Liver (tissue), 9 donors: ENCODE results near the gene ATP10A. TPM values are rescaled to one million over a fixed set of nuclear protein-coding genes. Genes with fewer than 3 reads are reported as not detected.

ENCODE experiments used
- DNase-seq: peaks from one replicate; pipeline ENCODE4 v3.0.0-alpha.2; 2017; ENCODE audit warnings: low spot score
- H3K27ac ChIP-seq, 2 donors: one replicate each; pipeline ENCODE4 v1.7.0; 2013; ENCODE audit warnings: inconsistent platforms in 2 of 2, low read length in 2 of 2, control low read depth in 1 of 2, low read depth in 1 of 2, mild to moderate bottlenecking in 1 of 2
- H3K27me3 ChIP-seq, 4 donors: one replicate each; pipeline versions ENCODE4 v1.6.1 to v1.7.0; 2013; ENCODE audit warnings: low read length in 3 of 4, inconsistent platforms in 1 of 4, mild to moderate bottlenecking in 1 of 4, moderate library complexity in 1 of 4; ENCODE audit not compliant: control insufficient read depth in 4 of 4, insufficient read depth in 4 of 4
- H3K36me3 ChIP-seq, 4 donors: one replicate each; pipeline versions ENCODE4 v1.6.1 to v1.7.0; 2013; ENCODE audit warnings: low read length in 3 of 4, mild to moderate bottlenecking in 3 of 4, low read depth in 1 of 4, moderate library complexity in 1 of 4; ENCODE audit not compliant: control insufficient read depth in 4 of 4, insufficient read depth in 3 of 4
- H3K4me1 ChIP-seq, 4 donors: one replicate each; pipeline versions ENCODE4 v1.6.1 to v1.7.0; 2013; ENCODE audit warnings: low read length in 3 of 4, mild to moderate bottlenecking in 3 of 4, moderate library complexity in 1 of 4; ENCODE audit not compliant: control insufficient read depth in 4 of 4, insufficient read depth in 4 of 4
- H3K4me3 ChIP-seq, 3 donors: one replicate each; pipeline versions ENCODE4 v1.6.1 to v1.7.0; 2013; ENCODE audit warnings: low read length in 3 of 3, control low read depth in 1 of 3, low read depth in 1 of 3, mild to moderate bottlenecking in 1 of 3
- H3K9ac ChIP-seq, 2 donors: one replicate each; pipeline ENCODE4 v1.7.0; 2013; ENCODE audit warnings: low read length in 2 of 2, mild to moderate bottlenecking in 2 of 2, moderate library complexity in 2 of 2, control low read depth in 1 of 2, low read depth in 1 of 2
- H3K9me3 ChIP-seq, 4 donors: one replicate each; pipeline versions ENCODE4 v1.6.1 to v1.7.0; 2013; ENCODE audit warnings: low read length in 3 of 4; ENCODE audit not compliant: control insufficient read depth in 4 of 4
- ATF3 ChIP-seq: IDR thresholded peaks from 2 replicates; pipeline ENCODE4 v1.6.1; 2016; ENCODE audit warnings: antibody characterized with exemption
- CTCF ChIP-seq: fragments of 150-350 bp; IDR thresholded peaks from 2 replicates; pipeline ENCODE4 v1.5.1; 2017; ENCODE audit warnings: improper control_type of control experiment, low read depth, low read length; ENCODE audit not compliant: missing input control
- EGR1 ChIP-seq, 2 donors: IDR thresholded peaks; 2 replicates each; pipeline ENCODE4 v1.6.1; 2016 to 2018; ENCODE audit warnings: antibody characterized with exemption in 2 of 2, low read depth in 2 of 2
- FOXA1 ChIP-seq: IDR thresholded peaks from 2 replicates; pipeline ENCODE4 v1.6.1; 2016; ENCODE audit warnings: antibody characterized with exemption
- FOXA2 ChIP-seq: IDR thresholded peaks from 2 replicates; pipeline ENCODE4 v1.6.1; 2016; ENCODE audit warnings: antibody characterized with exemption
- GABPA ChIP-seq, 2 donors: IDR thresholded peaks in 1 of 2; conservative IDR thresholded peaks in 1 of 2; 2 replicates each; pipeline ENCODE4 v1.6.1; 2016; ENCODE audit warnings: antibody characterized with exemption in 2 of 2, mild to moderate bottlenecking in 1 of 2, moderate library complexity in 1 of 2
- HNF4A ChIP-seq, 2 donors: conservative IDR thresholded peaks; 2 replicates each; pipeline ENCODE4 v1.6.1; 2016; ENCODE audit warnings: antibody characterized with exemption in 2 of 2, mild to moderate bottlenecking in 2 of 2
- HNF4G ChIP-seq: IDR thresholded peaks from 2 replicates; pipeline ENCODE4 v1.6.1; 2016; ENCODE audit warnings: antibody characterized with exemption
- JUND ChIP-seq, 2 donors: IDR thresholded peaks; 2 replicates each; pipeline ENCODE4 v1.6.1; 2016; ENCODE audit warnings: antibody characterized with exemption in 2 of 2
- MAX ChIP-seq: IDR thresholded peaks from 2 replicates; pipeline ENCODE4 v1.6.1; 2016; ENCODE audit warnings: antibody characterized with exemption
- NR2F2 ChIP-seq: IDR thresholded peaks from 2 replicates; pipeline ENCODE4 v1.6.1; 2016; ENCODE audit warnings: antibody characterized with exemption
- RAD21 ChIP-seq, 2 donors: IDR thresholded peaks; 2 replicates each; pipeline ENCODE4 v1.6.1; 2016; ENCODE audit warnings: antibody characterized with exemption in 2 of 2, mild to moderate bottlenecking in 2 of 2
- REST ChIP-seq: IDR thresholded peaks from 2 replicates; pipeline ENCODE4 v1.6.1; 2016; ENCODE audit warnings: antibody characterized with exemption, mild to moderate bottlenecking
- RXRA ChIP-seq, 2 donors: IDR thresholded peaks; 2 replicates each; pipeline ENCODE4 v1.6.1; 2017 to 2018; ENCODE audit warnings: antibody characterized with exemption in 2 of 2, mild to moderate bottlenecking in 1 of 2
- SP1 ChIP-seq: IDR thresholded peaks from 2 replicates; pipeline ENCODE4 v1.6.1; 2018; ENCODE audit warnings: antibody characterized with exemption, mild to moderate bottlenecking
- TAF1 ChIP-seq: conservative IDR thresholded peaks from 2 replicates; pipeline ENCODE4 v1.6.1; 2016; ENCODE audit warnings: antibody characterized with exemption, mild to moderate bottlenecking
- YY1 ChIP-seq: IDR thresholded peaks from 2 replicates; pipeline ENCODE4 v1.6.1; 2016; ENCODE audit warnings: antibody characterized with exemption, mild to moderate bottlenecking
- ZBTB33 ChIP-seq: IDR thresholded peaks from 2 replicates; pipeline ENCODE4 v1.6.1; 2016; ENCODE audit warnings: antibody characterized with exemption
- WGBS: extraction: QIAGEN DNeasy Blood & Tissue Kit; methylation state at CpG from one replicate; pipeline ENCODE4 v1.1.7; 2013; 5-methylcytosine and 5-hydroxymethylcytosine counted together
- polyA plus RNA-seq, 2 donors: library from polyadenylated mRNA; stranded (reverse) in 1 of 2; unstranded in 1 of 2; fragments of 200-250 nt in 1 of 2; fragments of >200 nt in 1 of 2; fragmentation: Nextera tagmentation in 1 of 2; extraction: Ambion mirVana in 1 of 2; gene quantifications; one replicate each; pipeline versions ENCODE4 v1.2.1 to v1.2.3, GENCODE V29; 2013 to 2015
- total RNA-seq, 2 donors: library from RNA; depleted of rRNA; stranded (reverse); fragments of >200 nt; gene quantifications; one replicate each; pipeline ENCODE4 v1.2.3, GENCODE V29; 2014
- donor health status: healthy.
- donor health status: healthy.
- donor health status: healthy.
- donor health status: healthy.
- donor health status: healthy.

The ATP10A gene
- total and polyA plus RNA-seq, 4 donors, result 0.22 to 1.8 (median 0.39) TPM

GRCh38 chr15:25774871-25775270 is 88.3 kb downstream of the ATP10A start:
- no peak for DNase-seq
- no peak overlapping the region for H3K4me3 ChIP-seq
- WGBS, result 89% methylated on average over 2 of the region's 2 CpGs
- H3K9me3 ChIP-seq, result no peaks in the 10 kb centered on the region
- H3K4me1 ChIP-seq, result no peaks in the 10 kb centered on the region
- no peaks in the 10 kb centered on the region for H3K36me3 ChIP-seq
- H3K27me3 ChIP-seq, result peaks cover 0 to 2% (median 0%) of the 10 kb centered on the region in 4 donors
- H3K9ac ChIP-seq, result no peak overlapping the region
- no peak overlapping the region for H3K27ac ChIP-seq
- no peak for TF ChIP-seq TAF1
- no peak for TF ChIP-seq SP1
- TF ChIP-seq GABPA (IDR thresholded peaks at IDR 0.05 in 1 of 2, conservative IDR thresholded peaks at IDR 0.05 in 1 of 2), result no peak
- TF ChIP-seq NR2F2, result no peak
- no peak for TF ChIP-seq ATF3
- TF ChIP-seq RAD21 (IDR thresholded peaks at IDR 0.05), result no peak
- TF ChIP-seq JUND (IDR thresholded peaks at IDR 0.05), result no peak
- no peak for TF ChIP-seq HNF4A (conservative IDR thresholded peaks at IDR 0.05)
- TF ChIP-seq EGR1 (IDR thresholded peaks at IDR 0.05; ENCODE audit: low read depth in 2 of 2), result no peak
- no peak for TF ChIP-seq FOXA1
- no peak for TF ChIP-seq RXRA (IDR thresholded peaks at IDR 0.05)
- no peak for TF ChIP-seq ZBTB33
- no peak for TF ChIP-seq YY1
- TF ChIP-seq REST, result no peak
- no peak for TF ChIP-seq HNF4G
- TF ChIP-seq FOXA2, result no peak
- no peak for TF ChIP-seq CTCF
- TF ChIP-seq MAX, result no peak

GRCh38 chr15:25773248-25773647 is 89.9 kb downstream of the ATP10A start:
- no peak for DNase-seq
- Histone ChIP-seq H3K9me3 (no peaks in the 10 kb centered on the region), H3K4me1 (no peaks in the 10 kb centered on the region), H3K27ac (no peak overlapping the region), H3K36me3 (no peaks in the 10 kb centered on the region), H3K27me3 (no peaks in the 10 kb centered on the region), H3K4me3 (no peak overlapping the region), H3K9ac (no peak overlapping the region)
- WGBS, result 69% methylated on average over 6 of the region's 6 CpGs
- TF ChIP-seq NR2F2 (no peak), ATF3 (no peak), SP1 (no peak), GABPA (IDR thresholded peaks at IDR 0.05 in 1 of 2, conservative IDR thresholded peaks at IDR 0.05 in 1 of 2) (no peak), HNF4A (conservative IDR thresholded peaks at IDR 0.05) (no peak), FOXA1 (no peak), ZBTB33 (no peak), HNF4G (no peak), REST (no peak), JUND (IDR thresholded peaks at IDR 0.05) (no peak), MAX (no peak)
